MV-4-11 (cell line): ENCODE results near the gene DVL2.

Experiments used
- DNase-seq: peaks from one replicate; lab custom pipeline; 2025; lab: John Stamatoyannopoulos, UW

DVL2 gene

GRCh38 chr17:7219229-7219811, 15.0 kb downstream of the DVL2 start:
- DNase-seq: no peak

DNA sequence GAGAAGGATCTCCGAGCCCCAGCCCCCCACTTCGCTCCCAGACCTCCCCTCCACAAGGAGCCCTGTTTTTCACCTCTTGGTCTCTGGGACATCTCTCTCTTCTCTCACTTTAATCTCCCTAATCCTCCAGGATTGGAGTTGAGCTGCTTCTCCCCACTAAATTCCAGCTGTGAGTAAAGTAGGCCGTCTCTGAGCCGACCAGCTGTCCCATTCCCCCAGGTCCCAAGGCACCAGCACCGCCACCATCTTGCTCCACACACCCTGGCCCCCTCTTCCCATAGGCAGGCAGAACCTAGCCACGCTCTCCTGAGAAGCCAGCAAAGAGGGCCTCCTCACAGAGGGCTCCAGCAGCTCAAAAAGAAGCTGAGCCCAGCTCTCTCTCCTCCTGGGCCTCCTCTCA, 15.6 kb downstream of the DVL2 start:
- DNase-seq: no peak

DNA sequence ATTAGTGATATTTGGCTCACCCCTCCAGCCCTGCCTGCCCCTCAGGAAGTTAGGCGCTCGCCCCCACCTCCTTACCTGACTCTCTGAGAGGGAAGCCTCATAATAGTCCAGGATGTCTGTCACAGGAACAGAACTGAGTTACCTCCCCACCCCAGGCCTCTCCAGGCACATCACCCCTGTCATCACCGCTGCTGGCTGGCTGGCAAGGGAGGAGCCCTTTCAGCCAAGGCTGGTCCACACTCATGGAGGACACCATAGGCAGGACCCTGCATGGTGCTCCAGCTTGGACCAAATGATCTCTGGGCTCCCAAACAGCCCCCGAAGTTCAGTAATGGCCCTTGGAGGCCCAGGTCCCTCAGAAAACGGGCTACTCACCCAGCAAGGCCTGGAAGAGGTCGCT, 16.2 kb downstream of the DVL2 start:
- DNase-seq: no peak

DNA sequence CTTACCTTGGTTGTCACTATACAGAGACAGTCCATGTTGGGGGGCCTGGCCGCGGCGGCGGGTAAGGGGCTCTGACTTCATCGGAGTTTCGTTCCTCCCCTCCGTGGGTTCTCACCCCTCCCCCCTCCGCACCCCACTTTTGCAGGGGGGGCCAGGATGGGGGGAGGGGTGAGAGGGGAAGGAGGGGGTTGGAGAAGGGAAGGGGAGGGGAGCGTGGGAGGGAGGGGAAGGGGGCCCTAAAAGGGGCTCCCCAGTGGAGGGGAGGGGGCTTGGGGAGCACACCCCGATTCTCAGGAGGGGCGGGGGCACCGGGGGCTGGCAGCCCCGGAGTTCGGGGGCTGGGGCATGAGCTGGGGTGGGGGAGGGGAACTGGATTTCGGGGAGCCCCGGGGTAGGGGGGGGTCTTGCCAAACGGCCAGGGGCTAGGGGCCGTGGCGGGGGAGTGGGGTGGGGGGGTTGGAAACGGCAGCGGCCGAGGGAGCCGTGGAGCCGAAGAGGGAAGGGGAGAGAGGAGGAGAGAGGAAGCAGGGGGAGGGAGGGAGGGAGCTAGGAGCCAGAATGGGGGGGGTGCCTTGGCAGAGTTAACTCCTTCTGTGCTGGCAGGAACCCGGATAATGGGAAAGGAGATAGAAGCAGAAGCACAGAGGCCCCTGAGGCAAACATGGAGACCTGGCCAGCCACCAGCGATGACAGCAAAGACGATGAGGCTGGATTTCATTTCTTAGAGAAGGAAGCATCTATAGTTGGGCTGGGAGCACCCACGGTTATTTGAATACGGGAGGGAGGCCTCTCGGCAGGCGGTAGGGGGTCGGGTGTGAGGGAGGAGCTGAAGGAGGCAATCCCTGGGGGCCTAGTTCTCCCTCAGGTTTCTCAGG, 17.0 kb downstream of the DVL2 start:
- no peak for DNase-seq

- DNase-seq: no peak
Measured at GRCh38 chr17:7216242-7217112, 17.8 kb downstream of the DVL2 start.

DNA sequence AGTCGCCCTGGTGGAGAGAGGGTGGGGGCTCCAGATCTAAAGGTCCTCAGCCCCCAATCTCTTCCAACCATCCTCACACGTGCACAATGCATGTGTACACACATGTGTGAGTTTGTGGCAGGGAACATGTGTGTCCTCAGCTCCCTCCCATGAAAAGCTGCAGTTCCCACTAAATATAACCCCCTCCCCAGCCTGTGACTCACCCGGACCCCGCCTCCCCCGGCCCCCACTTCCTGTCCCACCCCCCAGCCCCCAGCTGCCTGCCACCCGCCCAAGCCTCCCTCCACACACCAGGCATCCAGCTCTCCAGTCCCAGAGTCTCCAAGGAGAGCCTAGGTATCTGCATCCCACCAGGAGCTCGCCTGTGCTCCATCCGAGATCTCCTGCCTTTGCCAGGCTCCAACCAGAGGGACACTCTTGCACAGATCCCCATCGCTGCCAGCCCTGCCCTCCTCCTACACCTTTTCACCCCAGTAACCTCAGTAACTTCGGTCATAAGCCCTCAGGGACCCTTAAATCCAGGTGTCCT, 18.6 kb downstream of the DVL2 start:
- no peak for DNase-seq

DNA sequence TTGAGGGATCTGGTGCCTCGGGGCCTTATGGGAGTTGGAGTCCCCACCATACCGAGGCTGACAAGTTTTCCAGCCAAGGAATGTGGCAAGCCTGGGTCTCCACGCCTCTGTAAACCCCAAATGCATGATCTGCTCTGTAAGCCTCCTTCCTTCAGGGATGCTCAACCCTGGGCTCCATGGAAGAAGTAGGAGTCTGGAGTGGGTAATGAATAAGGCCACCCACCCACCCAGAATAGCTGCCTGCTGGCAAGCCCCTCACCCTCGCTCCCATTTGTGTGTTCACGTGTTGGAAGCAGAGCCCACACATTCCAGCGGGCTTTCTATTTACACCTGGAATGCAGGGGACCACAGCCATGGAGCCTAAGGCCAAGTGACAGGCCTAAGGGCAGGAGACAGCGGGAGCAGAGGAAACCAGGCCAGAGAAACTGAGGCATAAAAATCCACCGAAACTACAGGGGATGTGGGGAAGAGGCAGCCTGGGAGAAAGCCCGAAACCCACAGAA, 19.1 kb downstream of the DVL2 start:
- no peak for DNase-seq

- DNase-seq: peak; percentile 95
Measured at GRCh38 chr17:7214300-7215135, 19.8 kb downstream of the DVL2 start.

DNA sequence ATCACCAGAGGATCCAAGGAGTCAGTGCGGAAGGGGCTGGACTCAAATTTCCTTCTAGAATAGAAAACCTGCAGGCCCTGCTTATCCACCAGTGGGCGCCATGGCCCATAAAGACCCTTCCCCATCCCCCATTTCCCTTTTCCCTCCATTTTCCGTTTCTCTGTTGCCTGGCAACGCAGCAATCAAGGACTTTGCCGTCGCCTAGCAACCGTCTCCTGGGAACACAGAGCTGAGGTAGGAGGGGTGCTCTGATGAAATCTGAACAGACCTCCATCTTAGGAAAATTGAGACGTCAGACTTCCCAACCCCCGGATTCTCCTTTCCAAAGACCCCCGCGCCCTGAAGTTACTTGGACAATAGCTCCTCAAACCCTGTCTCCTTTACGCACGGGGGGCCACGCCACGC, 20.4 kb downstream of the DVL2 start:
- DNase-seq: peak; percentile 66

DNA sequence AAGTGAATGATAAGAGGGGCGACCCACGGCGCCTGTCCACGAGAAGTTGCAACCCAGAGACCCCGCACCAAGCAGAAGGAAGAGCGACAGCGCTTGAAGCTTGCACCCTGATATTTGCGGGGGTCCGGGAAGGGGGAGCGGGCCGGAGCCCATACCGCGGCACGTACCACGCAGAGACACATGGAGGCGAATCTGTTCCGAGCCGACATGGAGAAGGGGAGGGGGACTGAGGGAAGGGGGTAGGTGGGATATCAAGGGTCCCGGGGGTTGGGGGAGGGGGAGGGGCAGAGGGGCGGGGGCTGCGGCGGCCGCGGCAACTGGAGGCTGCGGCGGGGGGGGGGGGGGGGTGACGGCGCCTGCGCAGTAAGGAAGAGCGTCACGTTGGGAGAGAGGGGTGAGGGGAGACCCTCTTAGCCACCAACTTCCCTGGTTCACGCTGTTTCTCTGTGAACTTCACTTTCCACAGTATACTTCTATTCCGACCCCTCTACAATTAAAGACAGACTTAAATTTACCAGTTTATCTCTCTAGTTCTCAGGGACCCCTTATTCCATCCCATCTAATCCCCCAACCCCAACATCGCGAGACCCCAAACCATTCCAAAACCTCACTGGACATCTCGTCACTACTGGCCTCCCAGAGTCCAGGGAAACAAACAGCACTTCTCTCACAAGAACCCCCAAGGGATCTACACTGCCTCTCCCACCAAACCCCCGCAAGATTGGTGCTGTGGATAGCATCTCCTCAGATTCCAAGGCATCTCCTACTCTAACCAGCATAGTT, 22.6 kb downstream of the DVL2 start:
- DNase-seq: no peak

DNA sequence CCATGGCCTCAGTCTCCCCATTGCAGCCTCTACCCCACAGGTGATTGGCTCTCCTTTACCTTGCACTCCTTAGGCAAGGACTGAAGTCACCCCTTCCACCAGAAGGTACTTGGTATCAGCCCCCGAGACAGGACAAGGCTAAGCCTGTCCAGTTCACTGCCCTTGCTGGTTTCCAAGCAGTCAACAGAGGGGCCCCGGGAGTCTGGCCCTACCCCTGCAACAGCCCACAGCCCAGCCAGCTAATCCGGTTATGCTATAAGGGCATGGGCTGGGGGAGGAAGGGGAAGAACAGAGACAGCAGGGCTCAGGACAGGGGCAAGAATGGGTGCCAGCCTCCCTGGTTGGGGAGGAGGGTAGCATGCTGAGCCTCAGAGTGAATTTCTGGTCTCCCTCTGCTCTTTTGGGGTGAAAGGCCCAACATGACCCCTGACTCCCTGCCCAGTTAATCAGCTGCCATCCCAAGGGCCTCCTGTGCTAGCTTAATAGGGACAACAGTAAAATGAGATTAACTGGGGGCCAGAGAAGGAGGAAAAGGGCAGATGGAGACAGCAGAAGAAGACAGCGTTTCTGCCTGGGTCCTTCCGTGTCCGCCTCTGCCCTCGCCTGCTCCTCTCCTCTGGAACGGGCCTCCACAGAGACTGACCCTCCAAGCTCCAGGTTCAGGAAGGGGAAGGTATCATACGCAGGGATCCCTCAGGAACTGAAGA, 25.4 kb downstream of the DVL2 start:
- DNase-seq: no peak

DNA sequence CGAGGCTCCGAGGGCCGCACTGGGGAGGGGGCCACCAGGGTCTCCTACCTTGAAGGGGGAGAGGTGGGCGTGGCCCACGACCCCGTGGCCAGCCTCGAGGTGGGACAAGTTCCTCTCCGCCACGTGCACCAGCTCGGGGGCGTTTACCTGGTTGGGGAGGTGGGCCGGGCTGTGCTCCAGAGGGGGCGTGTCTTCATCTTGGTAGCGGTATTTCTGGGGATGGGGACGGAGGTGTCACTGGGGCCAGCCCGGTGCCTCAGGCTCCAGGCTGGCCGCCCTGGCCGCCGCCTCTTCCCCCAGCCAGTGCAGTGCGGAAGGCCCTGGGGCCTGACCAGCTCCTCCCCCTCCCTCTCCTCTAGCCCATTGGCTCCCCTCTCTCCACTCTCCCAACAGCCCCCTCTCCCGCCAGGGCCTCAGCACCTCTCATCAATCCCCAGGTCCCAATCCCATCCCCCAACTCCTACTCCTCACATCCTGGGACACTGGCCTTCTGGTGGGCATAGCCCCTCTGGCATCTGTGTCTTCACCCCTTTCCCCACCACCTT, 26.2 kb downstream of the DVL2 start:
- DNase-seq: no peak

DNA sequence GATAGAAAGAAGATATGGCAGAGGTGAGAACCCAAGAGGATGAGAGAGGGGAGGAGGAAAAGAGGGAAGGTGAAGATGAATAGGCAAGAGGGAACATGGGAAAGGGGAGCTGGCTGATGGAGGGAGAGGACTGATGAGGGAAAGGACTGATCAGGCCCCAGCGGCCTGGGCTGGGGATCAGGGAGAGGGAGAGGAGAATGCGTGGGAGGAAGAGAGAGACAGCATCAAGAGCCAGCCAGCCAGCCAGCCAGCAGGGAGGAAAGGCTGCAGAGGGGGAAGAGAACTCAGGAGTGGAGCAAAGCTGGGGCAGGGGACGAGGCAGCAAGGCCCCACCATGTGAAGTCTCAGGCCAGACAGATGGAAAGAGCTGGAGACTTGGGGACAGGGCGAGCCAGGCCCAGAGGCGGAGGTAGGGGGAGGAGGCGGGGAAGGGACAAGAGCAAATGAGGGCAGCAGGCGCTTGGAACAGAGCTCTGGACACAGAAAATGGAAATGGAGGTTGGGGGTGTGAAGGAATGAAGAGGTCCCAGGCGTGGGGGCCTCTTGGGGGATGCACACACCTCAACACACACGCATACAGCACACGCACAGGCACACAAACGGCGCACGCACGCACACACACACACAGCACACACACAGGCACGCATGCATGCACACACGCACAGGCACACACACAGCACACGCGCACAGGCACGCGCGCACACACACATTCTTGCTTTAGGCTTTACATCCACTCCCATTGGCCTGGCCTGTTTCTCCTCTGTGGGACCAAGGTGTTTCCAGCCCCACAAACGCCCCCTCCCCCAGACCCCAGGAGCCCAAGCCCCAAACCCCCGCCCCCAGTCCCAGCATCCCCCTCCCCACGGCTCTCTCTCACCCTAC, 27.0 kb downstream of the DVL2 start:
- DNase-seq: no peak

- DNase-seq: no peak
Measured at GRCh38 chr17:7205561-7205960, 28.8 kb downstream of the DVL2 start.

DNA sequence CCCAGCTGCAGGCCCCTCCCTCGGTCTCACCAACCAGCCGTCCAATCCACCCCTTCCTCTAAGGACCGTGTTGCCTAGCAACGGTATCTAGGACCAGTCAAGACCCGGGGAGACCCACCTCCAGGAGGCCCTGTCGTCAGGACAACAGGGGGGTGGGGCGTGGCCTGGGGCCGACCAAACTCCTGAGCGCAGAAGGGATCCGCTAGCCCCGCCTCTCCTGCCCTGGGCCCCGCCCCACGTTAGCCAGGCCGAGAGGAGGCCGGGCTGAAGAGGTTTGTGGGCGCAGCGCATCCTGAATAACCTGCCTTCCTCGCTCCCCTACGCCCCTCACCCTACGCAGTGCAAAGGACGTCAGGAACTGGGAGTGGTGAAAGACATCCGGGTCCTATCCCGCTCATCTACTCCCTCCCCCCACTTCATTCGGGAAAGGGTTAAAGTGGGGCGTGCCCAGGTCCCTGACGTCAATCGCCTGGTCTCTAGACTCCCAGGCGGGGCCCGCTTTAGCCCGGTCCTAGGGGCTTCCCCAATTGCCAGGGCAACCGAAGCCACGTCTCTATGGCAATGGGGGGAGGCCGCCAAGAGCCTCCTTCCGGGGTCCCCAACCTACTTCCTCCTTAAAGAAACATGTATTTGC, 29.4 kb downstream of the DVL2 start:
- peak; percentile 63 for DNase-seq

- DNase-seq: no peak
Measured at GRCh38 chr17:7204336-7204735, 30.0 kb downstream of the DVL2 start.

DNA sequence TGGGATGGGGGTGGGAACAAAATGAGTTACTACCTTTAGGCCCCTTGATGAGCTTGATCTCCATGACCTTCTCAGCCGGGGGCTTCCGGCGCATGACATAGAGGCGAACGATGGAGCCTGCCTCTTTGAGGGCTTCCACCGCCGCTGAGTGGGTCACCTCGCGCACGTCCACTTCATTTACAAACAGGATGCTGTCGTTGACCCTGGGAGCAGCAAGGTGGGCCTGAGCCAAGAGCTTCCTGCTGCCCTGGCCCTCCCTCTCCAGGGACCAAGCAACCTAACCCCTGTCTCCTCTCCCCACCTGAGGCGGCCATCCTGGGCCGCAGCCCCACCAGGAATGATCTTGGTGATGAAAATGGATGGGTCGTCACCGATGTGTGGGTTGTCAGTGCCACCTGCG, 30.9 kb downstream of the DVL2 start:
- no peak for DNase-seq
